ENCODE measurements around the gene TBC1D22A. TPM values are rescaled to one million over a fixed set of nuclear protein-coding genes. Genes with fewer than 3 reads are reported as not detected.

The TBC1D22A gene
- polyA plus RNA-seq, 1 experiment: 19.8 TPM

- TF ChIP-seq CTCF (IDR thresholded peaks at IDR 0.05; ENCODE audit: low read depth, low read length): no peak
- no peak overlapping the region for H3K4me3 ChIP-seq (ENCODE audit: low read depth, low read length)
- POLR2A ChIA-PET: no interaction called here
- no peak for DNase-seq (ENCODE audit: low read depth, low spot score)
- CTCF ChIA-PET: interaction anchor here (1.1 to 1.5 kb wide), 3 partner anchors 18 to 29 kb away, joined by 3 to 4 read pairs (median 4); no protein-coding TSS in a partner anchor
- H3K9me3 ChIP-seq (ENCODE audit: control insufficient read depth, insufficient read depth, low read length): no peaks in the 10 kb centered on the region; the same call in 1 of the 2 replicates
- H3K27ac ChIP-seq (ENCODE audit: low read depth, low read length): no peak overlapping the region
- no peaks in the 10 kb centered on the region for H3K27me3 ChIP-seq (ENCODE audit: control insufficient read depth, insufficient read depth, low read length)
Observed at GRCh38 chr22:46827136-46827780, 64.8 kb downstream of the TBC1D22A start.

GRCh38 chr22:46827781-46828180 is 65.3 kb downstream of the TBC1D22A start:
- TF ChIP-seq CTCF (IDR thresholded peaks at IDR 0.05; ENCODE audit: low read depth, low read length): no peak
- Histone ChIP-seq H3K4me3 (ENCODE audit: low read depth, low read length) (no peak overlapping the region), H3K27ac (ENCODE audit: low read depth, low read length) (peak overlapping the region; percentile 39), H3K27me3 (ENCODE audit: control insufficient read depth, insufficient read depth, low read length) (no peaks in the 10 kb centered on the region), H3K9me3 (ENCODE audit: control insufficient read depth, insufficient read depth, low read length) (no peaks in the 10 kb centered on the region; the same call in 1 of the 2 replicates)
- no peak for DNase-seq (ENCODE audit: low read depth, low spot score)
- ChIA-PET CTCF (interaction anchor here (1.2 to 1.5 kb wide), 2 partner anchors 24 to 29 kb away, joined by 3 to 4 read pairs; no protein-coding TSS in a partner anchor), POLR2A (no interaction called here)

GRCh38 chr22:46828323-46828900 is 66.0 kb downstream of the TBC1D22A start:
- TF ChIP-seq CTCF (IDR thresholded peaks at IDR 0.05; ENCODE audit: low read depth, low read length): no peak
- CTCF ChIA-PET: interaction anchor here (1.3 kb wide), 1 partner anchor 17 kb away, joined by 6 read pairs; no protein-coding TSS in a partner anchor
- DNase-seq (ENCODE audit: low read depth, low spot score): no peak
- POLR2A ChIA-PET: no interaction called here
- H3K27ac ChIP-seq (ENCODE audit: low read depth, low read length): peak overlapping the region; percentile 39
- no peaks in the 10 kb centered on the region for H3K27me3 ChIP-seq (ENCODE audit: control insufficient read depth, insufficient read depth, low read length)
- H3K4me3 ChIP-seq (ENCODE audit: low read depth, low read length): no peak overlapping the region
- H3K9me3 ChIP-seq (ENCODE audit: control insufficient read depth, insufficient read depth, low read length): no peaks in the 10 kb centered on the region; the same call in 1 of the 2 replicates

- no peaks in the 10 kb centered on the region for H3K27me3 ChIP-seq (ENCODE audit: control insufficient read depth, insufficient read depth, low read length)
- DNase-seq (ENCODE audit: low read depth, low spot score): peak; percentile 76
- H3K4me3 ChIP-seq (ENCODE audit: low read depth, low read length): no peak overlapping the region
- H3K9me3 ChIP-seq (ENCODE audit: control insufficient read depth, insufficient read depth, low read length): no peaks in the 10 kb centered on the region; the same call in 1 of the 2 replicates
- ChIA-PET POLR2A (interaction anchor here (0.5 to 1.5 kb wide), 4 partner anchors 13 to 67 kb away, joined by 3 to 5 read pairs (median 4); partner anchors contain the start of gene TBC1D22A), CTCF (interaction anchor here (0.5 to 3.9 kb wide), 3 partner anchors 16 to 338 kb away, joined by 3 to 15 read pairs (median 6); no protein-coding TSS in a partner anchor)
- H3K27ac ChIP-seq (ENCODE audit: low read depth, low read length): peak overlapping the region; percentile 89
- no peak for TF ChIP-seq CTCF (IDR thresholded peaks at IDR 0.05; ENCODE audit: low read depth, low read length)
Observed at GRCh38 chr22:46829117-46829891, 66.9 kb downstream of the TBC1D22A start.

Measured in AG04450 (cell line).